ENCODE measurements around the gene LLGL2. TPM values are rescaled to one million over a fixed set of nuclear protein-coding genes. Genes with fewer than 3 reads are reported as not detected.

Gene LLGL2
- total and polyA plus RNA-seq, 2 donors (not counting 1 experiment from before 2014, with no cell fraction given) = 40.6 to 52.0 TPM

- H3K36me3 ChIP-seq (replicated peaks in 1 of 2; ENCODE audit: control extremely low read depth in 1 of 2, control insufficient read depth in 1 of 2, extremely low read depth in 1 of 2, insufficient read depth in 2 of 2, low read length in 1 of 2) = peaks cover 0 to 14% of the 10 kb centered on the region in 2 experiments
- Mint-ChIP-seq H3K4me3 (peak overlapping the region; percentile 79), H3K27ac (peak overlapping the region; percentile 87), H3K9me3 (ENCODE audit: insufficient read depth) (no peaks in the 10 kb centered on the region), H3K27me3 (no peaks in the 10 kb centered on the region), H3K4me1 (peaks cover 19% of the 10 kb centered on the region)
- POLR2A ChIA-PET = interaction anchor here (0.5 to 1.1 kb wide), 11 partner anchors 36 to 676 kb away, joined by 3 to 7 read pairs (median 4); partner anchors contain the start of genes LLGL2, TSEN54 and UBALD2
- H3K9me3 ChIP-seq (ENCODE audit: control extremely low read depth in 1 of 3, control insufficient read depth in 2 of 3, insufficient read depth in 1 of 3, low read length in 2 of 3) = no peaks in the 10 kb centered on the region
- WGBS (ENCODE audit: insufficient coverage) = 5% methylated on average over 49 of the region's 49 CpGs
- H3K27ac ChIP-seq (ENCODE audit: low read length in 2 of 2) = peak overlapping the region; percentile 80 to 89
- peaks cover 16% of the 10 kb centered on the region for H4K20me1 ChIP-seq (ENCODE audit: control insufficient read depth, insufficient read depth, low read length, poor library complexity, severe bottlenecking)
- H2AFZ ChIP-seq (ENCODE audit: insufficient read depth, low read depth, low read length, poor library complexity, severe bottlenecking) = peak overlapping the region; percentile 81
- H3K4me1 ChIP-seq (ENCODE audit: control insufficient read depth in 2 of 2, insufficient read depth in 2 of 2, low read length in 2 of 2) = peaks cover 4 to 20% of the 10 kb centered on the region in 2 donors
- no peak for TF ChIP-seq EZH2 (IDR thresholded peaks at IDR 0.05; ENCODE audit: borderline replicate concordance, insufficient read depth, low read depth, low read length, poor library complexity, severe bottlenecking)
- TF ChIP-seq, protein P1, sequence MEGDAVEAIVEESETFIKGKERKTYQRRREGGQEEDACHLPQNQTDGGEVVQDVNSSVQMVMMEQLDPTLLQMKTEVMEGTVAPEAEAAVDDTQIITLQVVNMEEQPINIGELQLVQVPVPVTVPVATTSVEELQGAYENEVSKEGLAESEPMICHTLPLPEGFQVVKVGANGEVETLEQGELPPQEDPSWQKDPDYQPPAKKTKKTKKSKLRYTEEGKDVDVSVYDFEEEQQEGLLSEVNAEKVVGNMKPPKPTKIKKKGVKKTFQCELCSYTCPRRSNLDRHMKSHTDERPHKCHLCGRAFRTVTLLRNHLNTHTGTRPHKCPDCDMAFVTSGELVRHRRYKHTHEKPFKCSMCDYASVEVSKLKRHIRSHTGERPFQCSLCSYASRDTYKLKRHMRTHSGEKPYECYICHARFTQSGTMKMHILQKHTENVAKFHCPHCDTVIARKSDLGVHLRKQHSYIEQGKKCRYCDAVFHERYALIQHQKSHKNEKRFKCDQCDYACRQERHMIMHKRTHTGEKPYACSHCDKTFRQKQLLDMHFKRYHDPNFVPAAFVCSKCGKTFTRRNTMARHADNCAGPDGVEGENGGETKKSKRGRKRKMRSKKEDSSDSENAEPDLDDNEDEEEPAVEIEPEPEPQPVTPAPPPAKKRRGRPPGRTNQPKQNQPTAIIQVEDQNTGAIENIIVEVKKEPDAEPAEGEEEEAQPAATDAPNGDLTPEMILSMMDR (IDR thresholded peaks at IDR 0.05) = no peak
- ATAC-seq (ENCODE audit: low read depth) = peak; percentile 11
- peak overlapping the region; percentile 69 to 95 (median 82) for H3K4me3 ChIP-seq (ENCODE audit: control extremely low read depth in 1 of 5, extremely low read depth in 1 of 5, insufficient read depth in 1 of 5, low read depth in 2 of 5, low read length in 4 of 5)
- intact Hi-C loops (cut with micrococcal nuclease) = loop anchor here (1.0 to 2.0 kb wide), 8 partner anchors 17 to 327 kb away; partner anchors contain the start of genes GGA3, LLGL2, MRPS7 and SLC25A19
- H3K79me2 ChIP-seq (ENCODE audit: control insufficient read depth, insufficient read depth, low read length) = no peaks in the 10 kb centered on the region
- H3K27me3 ChIP-seq (replicated peaks in 1 of 4; ENCODE audit: control extremely low read depth in 1 of 4, control insufficient read depth in 3 of 4, insufficient read depth in 4 of 4, low read length in 3 of 4) = no peaks in the 10 kb centered on the region
- H3K9ac ChIP-seq (ENCODE audit: low read length) = peak overlapping the region; percentile 82
- DNase-seq = no peak
- peak overlapping the region; percentile 99 for H3K4me2 ChIP-seq (replicated peaks; ENCODE audit: low read depth, low read length, poor library complexity, severe bottlenecking)
- CTCF ChIA-PET = interaction anchor here (0.6 to 2.0 kb wide), 16 partner anchors 11 to 1930 kb away, joined by 3 to 12 read pairs (median 4); partner anchors contain the start of genes GRB2, LLGL2, SLC25A19 and TMEM94
These were observed 63.1 kb downstream of the LLGL2 start for GRCh38 chr17:75588596-75589011.
